H1 (cell line): ENCODE results near the gene NDUFS7. TPM values are rescaled to one million over a fixed set of nuclear protein-coding genes. Genes with fewer than 3 reads are reported as not detected.

Source experiments
- CBX8 ChIP-seq: fragments of 300-800, 300-1000 bp; sonication (generic); IDR thresholded peaks from 2 replicates; pipeline ENCODE4 v1.7.1; 2016; ENCODE audit warnings: low read depth, low read length, borderline replicate concordance
- EZH2 ChIP-seq: fragments of 200-600 bp; sonication (generic); IDR thresholded peaks from 2 replicates; pipeline ENCODE4 v1.7.1; 2012; ENCODE audit warnings: low read depth, mild to moderate bottlenecking, moderate library complexity, low read length, inconsistent platforms; ENCODE audit not compliant: severe bottlenecking
- JUND ChIP-seq: IDR thresholded peaks from 2 replicates; pipeline ENCODE4 v1.6.1; 2011; ENCODE audit warnings: mild to moderate bottlenecking, improper control_type of control experiment, low read length
- KDM4A ChIP-seq: IDR thresholded peaks from one replicate; pipeline ENCODE4 v1.7.1; 2012; ENCODE audit warnings: low read depth, mild to moderate bottlenecking, moderate library complexity, low read length, inconsistent platforms; ENCODE audit not compliant: severe bottlenecking
- NANOG ChIP-seq: IDR thresholded peaks from 2 replicates; pipeline ENCODE4 v1.6.1; 2011; ENCODE audit warnings: low read length, low read depth, mild to moderate bottlenecking, inconsistent platforms; ENCODE audit not compliant: insufficient read depth, poor library complexity, severe bottlenecking
- RFX5 ChIP-seq: IDR thresholded peaks from 2 replicates; pipeline ENCODE4 v1.6.1; 2011; ENCODE audit warnings: low read depth, low read length, improper control_type of control experiment, borderline replicate concordance
- SIN3A ChIP-seq, 2 experiments: IDR thresholded peaks in 1 of 2; conservative IDR thresholded peaks in 1 of 2; 2 replicates each; pipeline ENCODE4 v1.6.1; 2011 to 2012; ENCODE audit warnings: low read length in 2 of 2, improper control_type of control experiment in 1 of 2, low read depth in 1 of 2, mild to moderate bottlenecking in 1 of 2
- SUZ12 ChIP-seq: fragments of 200-600 bp; sonication (generic); IDR thresholded peaks from 2 replicates; pipeline ENCODE4 v1.6.1; 2012; ENCODE audit warnings: mild to moderate bottlenecking, inconsistent platforms, low read length, moderate library complexity, mixed read lengths
- TBP ChIP-seq: IDR thresholded peaks from 2 replicates; pipeline ENCODE4 v1.6.1; 2011; ENCODE audit warnings: low read depth, low read length, improper control_type of control experiment
- TCF12 ChIP-seq: IDR thresholded peaks from 2 replicates; pipeline ENCODE4 v1.6.1; 2011; ENCODE audit warnings: low read depth, mild to moderate bottlenecking, low read length
- polyA plus RNA-seq, 7 experiments: library from polyadenylated mRNA; depleted of rRNA in 3 of 7; stranded (reverse) in 5 of 7; unstranded in 2 of 7; fragments of >200 nt in 5 of 7; fragments of 200-250 nt in 2 of 7; gene quantifications; 1 replicate in 5 of 7; 2 replicates in 1 of 7; 4 replicates in 1 of 7; pipeline versions ENCODE4 v1.2.1 to v1.2.3, GENCODE V29; 2011 to 2013; ENCODE audit warnings: missing spikeins in 2 of 7, mixed read lengths in 2 of 7
- total RNA-seq: library from RNA; stranded (reverse); fragmentation: NEBNext Ultra II Directional; extraction: Animal tissue kit (Norgen Biotek cat#: 25700); gene quantifications from 2 replicates; pipeline ENCODE4 v1.2.1, GENCODE V29; 2021
- TF ChIP-seq, protein P1 (sequence below): IDR thresholded peaks from 2 replicates; pipeline ENCODE4 v1.6.1; 2011; ENCODE audit warnings: low read depth, mild to moderate bottlenecking, low read length; ENCODE audit not compliant: insufficient read depth
- TF ChIP-seq, protein P2 (sequence below), 3 experiments: IDR thresholded peaks; 1 replicate in 2 of 3; 2 replicates in 1 of 3; pipeline versions ENCODE4 v1.5.1 to v1.6.1; 2011; ENCODE audit warnings: low read length in 3 of 3, mild to moderate bottlenecking in 3 of 3, inconsistent platforms in 2 of 3, low read depth in 1 of 3, moderate library complexity in 1 of 3; ENCODE audit not compliant: insufficient read depth in 1 of 3; ENCODE audit errors: control extremely low read depth in 1 of 3

NDUFS7 gene
- total and polyA plus RNA-seq, 2 of the 8 experiments (the other 6 are each of a cell fraction or from before 2014, with no cell fraction given): 78.1 to 309 TPM

- TF ChIP-seq, protein P1, sequence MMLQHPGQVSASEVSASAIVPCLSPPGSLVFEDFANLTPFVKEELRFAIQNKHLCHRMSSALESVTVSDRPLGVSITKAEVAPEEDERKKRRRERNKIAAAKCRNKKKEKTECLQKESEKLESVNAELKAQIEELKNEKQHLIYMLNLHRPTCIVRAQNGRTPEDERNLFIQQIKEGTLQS: no peak
- TF ChIP-seq TBP (no peak), EZH2 (no peak), SIN3A (conservative IDR thresholded peaks at IDR 0.05 in 1 of 2, IDR thresholded peaks at IDR 0.05 in 1 of 2; ENCODE audit: low read depth in 1 of 2, low read length in 2 of 2) (no peak), RFX5 (no peak), SUZ12 (no peak), TCF12 (no peak), JUND (no peak), KDM4A (no peak), CBX8 (no peak), NANOG (no peak)
- TF ChIP-seq, protein P2, sequence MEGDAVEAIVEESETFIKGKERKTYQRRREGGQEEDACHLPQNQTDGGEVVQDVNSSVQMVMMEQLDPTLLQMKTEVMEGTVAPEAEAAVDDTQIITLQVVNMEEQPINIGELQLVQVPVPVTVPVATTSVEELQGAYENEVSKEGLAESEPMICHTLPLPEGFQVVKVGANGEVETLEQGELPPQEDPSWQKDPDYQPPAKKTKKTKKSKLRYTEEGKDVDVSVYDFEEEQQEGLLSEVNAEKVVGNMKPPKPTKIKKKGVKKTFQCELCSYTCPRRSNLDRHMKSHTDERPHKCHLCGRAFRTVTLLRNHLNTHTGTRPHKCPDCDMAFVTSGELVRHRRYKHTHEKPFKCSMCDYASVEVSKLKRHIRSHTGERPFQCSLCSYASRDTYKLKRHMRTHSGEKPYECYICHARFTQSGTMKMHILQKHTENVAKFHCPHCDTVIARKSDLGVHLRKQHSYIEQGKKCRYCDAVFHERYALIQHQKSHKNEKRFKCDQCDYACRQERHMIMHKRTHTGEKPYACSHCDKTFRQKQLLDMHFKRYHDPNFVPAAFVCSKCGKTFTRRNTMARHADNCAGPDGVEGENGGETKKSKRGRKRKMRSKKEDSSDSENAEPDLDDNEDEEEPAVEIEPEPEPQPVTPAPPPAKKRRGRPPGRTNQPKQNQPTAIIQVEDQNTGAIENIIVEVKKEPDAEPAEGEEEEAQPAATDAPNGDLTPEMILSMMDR (IDR thresholded peaks at IDR 0.05; ENCODE audit: control extremely low read depth in 1 of 3, insufficient read depth in 1 of 3, low read depth in 1 of 3, low read length in 3 of 3): no peak
- TF ChIP-seq, all 59 proteins: peak for 0
These were observed 27.8 kb downstream of the NDUFS7 start (continued) for GRCh38 chr19:1411255-1412191.
